PC-3 (cell line): ENCODE results near the gene ZDHHC21.

Experiments
- EZH2 ChIP-seq: fragments of 300-600 bp; sonication (generic); IDR thresholded peaks from one replicate; pipeline ENCODE4 v1.6.1; 2017; ENCODE audit warnings: antibody characterized with exemption, mild to moderate bottlenecking, low read length; ENCODE audit not compliant: unreplicated experiment
- EZH2phosphoT487 ChIP-seq: fragments of 300-600 bp; sonication (generic); IDR thresholded peaks from 2 replicates; pipeline ENCODE4 v1.6.1; 2018; ENCODE audit warnings: mild to moderate bottlenecking, antibody characterized with exemption, low read length, borderline replicate concordance
- TF ChIP-seq, protein P1 (sequence below): fragments of 300-600 bp; sonication (generic); conservative IDR thresholded peaks from 2 replicates; pipeline ENCODE4 v1.5.1; 2017; ENCODE audit warnings: antibody characterized with exemption, low read depth, mild to moderate bottlenecking, low read length

DNA sequence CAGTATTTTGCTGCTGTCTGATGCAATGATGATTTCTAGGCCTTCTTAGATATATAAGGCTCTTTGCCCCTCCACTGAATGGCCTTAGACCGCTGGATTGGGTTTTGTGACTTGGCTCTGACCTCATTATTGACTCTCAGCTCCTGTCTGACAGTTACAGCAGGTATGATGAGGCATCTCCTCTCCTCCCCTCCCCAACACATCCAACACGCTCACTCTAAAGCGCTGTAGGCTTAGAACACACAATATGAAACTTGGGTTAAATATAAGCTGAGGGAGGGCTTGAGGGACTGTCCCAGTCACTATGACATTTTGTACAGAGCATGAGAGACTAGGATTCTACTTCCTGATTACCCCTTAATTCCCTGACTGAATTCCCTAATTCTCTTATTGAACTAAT lies 48.1 kb upstream of the ZDHHC21 start:
- TF ChIP-seq, protein P1, sequence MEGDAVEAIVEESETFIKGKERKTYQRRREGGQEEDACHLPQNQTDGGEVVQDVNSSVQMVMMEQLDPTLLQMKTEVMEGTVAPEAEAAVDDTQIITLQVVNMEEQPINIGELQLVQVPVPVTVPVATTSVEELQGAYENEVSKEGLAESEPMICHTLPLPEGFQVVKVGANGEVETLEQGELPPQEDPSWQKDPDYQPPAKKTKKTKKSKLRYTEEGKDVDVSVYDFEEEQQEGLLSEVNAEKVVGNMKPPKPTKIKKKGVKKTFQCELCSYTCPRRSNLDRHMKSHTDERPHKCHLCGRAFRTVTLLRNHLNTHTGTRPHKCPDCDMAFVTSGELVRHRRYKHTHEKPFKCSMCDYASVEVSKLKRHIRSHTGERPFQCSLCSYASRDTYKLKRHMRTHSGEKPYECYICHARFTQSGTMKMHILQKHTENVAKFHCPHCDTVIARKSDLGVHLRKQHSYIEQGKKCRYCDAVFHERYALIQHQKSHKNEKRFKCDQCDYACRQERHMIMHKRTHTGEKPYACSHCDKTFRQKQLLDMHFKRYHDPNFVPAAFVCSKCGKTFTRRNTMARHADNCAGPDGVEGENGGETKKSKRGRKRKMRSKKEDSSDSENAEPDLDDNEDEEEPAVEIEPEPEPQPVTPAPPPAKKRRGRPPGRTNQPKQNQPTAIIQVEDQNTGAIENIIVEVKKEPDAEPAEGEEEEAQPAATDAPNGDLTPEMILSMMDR, result no peak
- no peak for TF ChIP-seq EZH2
- no peak for TF ChIP-seq EZH2phosphoT487
